ENCODE results near the gene C11orf68. TPM values are rescaled to one million over a fixed set of nuclear protein-coding genes. Genes with fewer than 3 reads are reported as not detected.

Gene C11orf68
- total RNA-seq, 1 donor from 2014 or later: 83.5 TPM

GRCh38 chr11:65922565-65922964 is 3.7 kb upstream of the C11orf68 start:
- H3K4me3 Mint-ChIP-seq (ENCODE audit: unreplicated experiment): peak overlapping the region; percentile 22
- no peaks in the 10 kb centered on the region for H3K9me3 Mint-ChIP-seq (ENCODE audit: unreplicated experiment)
- TF ChIP-seq CTCF (IDR thresholded peaks at IDR 0.05): no peak
- H3K4me1 Mint-ChIP-seq (ENCODE audit: unreplicated experiment): peaks cover 9% of the 10 kb centered on the region
- no peaks in the 10 kb centered on the region for H3K27me3 Mint-ChIP-seq (ENCODE audit: unreplicated experiment)
- no peak overlapping the region for H3K27ac Mint-ChIP-seq (ENCODE audit: unreplicated experiment)
- peaks cover 17% of the 10 kb centered on the region for H3K36me3 Mint-ChIP-seq (ENCODE audit: unreplicated experiment)
- DNase-seq (ENCODE audit: extremely low spot score, unreplicated experiment): no peak

- no peak overlapping the region for H3K4me3 Mint-ChIP-seq (ENCODE audit: unreplicated experiment)
- peaks cover 20% of the 10 kb centered on the region for H3K36me3 Mint-ChIP-seq (ENCODE audit: unreplicated experiment)
- no peak for DNase-seq (ENCODE audit: extremely low spot score, unreplicated experiment)
Observed at GRCh38 chr11:65921876-65922275, 3.0 kb upstream of the C11orf68 start.

GRCh38 chr11:65921033-65921555 is 2.2 kb upstream of the C11orf68 start:
- Mint-ChIP-seq H3K9me3 (ENCODE audit: unreplicated experiment) (no peaks in the 10 kb centered on the region), H3K27ac (ENCODE audit: unreplicated experiment) (no peak overlapping the region), H3K36me3 (ENCODE audit: unreplicated experiment) (peaks cover 23% of the 10 kb centered on the region), H3K4me3 (ENCODE audit: unreplicated experiment) (peak overlapping the region; percentile 88), H3K27me3 (ENCODE audit: unreplicated experiment) (no peaks in the 10 kb centered on the region), H3K4me1 (ENCODE audit: unreplicated experiment) (peaks cover 23% of the 10 kb centered on the region)
- DNase-seq (ENCODE audit: extremely low spot score, unreplicated experiment): no peak
- TF ChIP-seq CTCF (IDR thresholded peaks at IDR 0.05): no peak

More at GRCh38 chr11:65921876-65922275, 3.0 kb upstream of the C11orf68 start:
- no peak for TF ChIP-seq CTCF (IDR thresholded peaks at IDR 0.05)
- Mint-ChIP-seq H3K9me3 (ENCODE audit: unreplicated experiment) (no peaks in the 10 kb centered on the region), H3K27ac (ENCODE audit: unreplicated experiment) (no peak overlapping the region), H3K27me3 (ENCODE audit: unreplicated experiment) (no peaks in the 10 kb centered on the region), H3K4me1 (ENCODE audit: unreplicated experiment) (peaks cover 15% of the 10 kb centered on the region)

- no peak for TF ChIP-seq CTCF (IDR thresholded peaks at IDR 0.05)
- H3K27ac Mint-ChIP-seq (ENCODE audit: unreplicated experiment): peak overlapping the region; percentile 65
- no peak for DNase-seq (ENCODE audit: extremely low spot score, unreplicated experiment)
- H3K4me3 Mint-ChIP-seq (ENCODE audit: unreplicated experiment): peak overlapping the region; percentile 88
- H3K4me1 Mint-ChIP-seq (ENCODE audit: unreplicated experiment): peaks cover 30% of the 10 kb centered on the region
- H3K9me3 Mint-ChIP-seq (ENCODE audit: unreplicated experiment): no peaks in the 10 kb centered on the region
- H3K27me3 Mint-ChIP-seq (ENCODE audit: unreplicated experiment): no peaks in the 10 kb centered on the region
- H3K36me3 Mint-ChIP-seq (ENCODE audit: unreplicated experiment): peaks cover 23% of the 10 kb centered on the region
Observed at GRCh38 chr11:65920372-65920802, 1.5 kb upstream of the C11orf68 start.

GRCh38 chr11:65919573-65920371 is 910 bp upstream of the C11orf68 start:
- Mint-ChIP-seq H3K36me3 (ENCODE audit: unreplicated experiment) (peaks cover 23% of the 10 kb centered on the region), H3K4me1 (ENCODE audit: unreplicated experiment) (peaks cover 36% of the 10 kb centered on the region), H3K27me3 (ENCODE audit: unreplicated experiment) (no peaks in the 10 kb centered on the region), H3K27ac (ENCODE audit: unreplicated experiment) (peak overlapping the region; percentile 65), H3K9me3 (ENCODE audit: unreplicated experiment) (no peaks in the 10 kb centered on the region), H3K4me3 (ENCODE audit: unreplicated experiment) (peak overlapping the region; percentile 88)
- DNase-seq (ENCODE audit: extremely low spot score, unreplicated experiment): no peak
- no peak for TF ChIP-seq CTCF (IDR thresholded peaks at IDR 0.05)

Measured in osteocyte (in vitro differentiated cells).